Measurements from ENCODE around the gene GRAMD1B. TPM values are rescaled to one million over a fixed set of nuclear protein-coding genes. Genes with fewer than 3 reads are reported as not detected.
A peak's percentile ranks its signal among the peaks of the same experiment; 100 is the strongest.

Gene GRAMD1B
- total RNA-seq, 5 donors from 2014 or later (not counting 1 experiment from before 2014, with no cell fraction given) = 8.6 to 15.6 (median 10.5) TPM

- H3K4me3 Mint-ChIP-seq = no peak overlapping the region
- ChIA-PET POLR2A (interaction anchor here in 1 of 2 donors (0.5 kb wide), 1 partner anchor 81 kb away, joined by 4 read pairs; no protein-coding TSS in a partner anchor), CTCF (no interaction called here)
- no peaks in the 10 kb centered on the region for H3K36me3 ChIP-seq (ENCODE audit: control insufficient read depth in 2 of 2, extremely low read depth in 1 of 2, insufficient read depth in 1 of 2, low read length in 1 of 2)
- no peak overlapping the region for H3K4me3 ChIP-seq (ENCODE audit: control insufficient read depth in 1 of 2, extremely low read depth in 1 of 2, low read length in 1 of 2)
- H3K27ac Mint-ChIP-seq = no peak overlapping the region
- no peaks in the 10 kb centered on the region for H3K27me3 Mint-ChIP-seq
- no peaks in the 10 kb centered on the region for H3K9me3 ChIP-seq
- ATAC-seq (replicated peaks in 1 of 4) = no peak
- no peak for DNase-seq
- H3K4me1 ChIP-seq (ENCODE audit: control insufficient read depth in 1 of 2, extremely low read depth in 1 of 2, insufficient read depth in 2 of 2, low read length in 2 of 2) = peaks cover 0 to 23% of the 10 kb centered on the region in 2 experiments
- peaks cover 12% of the 10 kb centered on the region for H3K36me3 Mint-ChIP-seq
- no peaks in the 10 kb centered on the region for H3K27me3 ChIP-seq (replicated peaks in 1 of 2; ENCODE audit: control insufficient read depth in 2 of 2, extremely low read depth in 1 of 2, insufficient read depth in 2 of 2, low read length in 1 of 2)
- 94% methylated on average over 3 of the region's 9 CpGs for WGBS (ENCODE audit: insufficient coverage)
- peaks cover 15 to 43% (median 28%) of the 10 kb centered on the region in 3 donors for H3K4me1 Mint-ChIP-seq
- H3K9me3 Mint-ChIP-seq = no peaks in the 10 kb centered on the region
- H3K27ac ChIP-seq (ENCODE audit: low read length) = no peak overlapping the region
These were observed 7.3 kb downstream of the GRAMD1B start for GRCh38 chr11:123437236-123437979.

GRCh38 chr11:123438131-123438627, 8.1 kb downstream of the GRAMD1B start:
- H3K9me3 Mint-ChIP-seq = no peaks in the 10 kb centered on the region
- DNase-seq = no peak
- H3K27ac Mint-ChIP-seq = no peak overlapping the region
- ChIA-PET POLR2A (no interaction called here), CTCF (interaction anchor here in 1 of 2 donors (0.8 kb wide), 1 partner anchor 40 kb away, joined by 3 read pairs; no protein-coding TSS in a partner anchor)
- H3K4me1 Mint-ChIP-seq = peaks cover 10 to 39% (median 24%) of the 10 kb centered on the region in 3 donors
- peaks cover 0 to 23% of the 10 kb centered on the region in 2 experiments for H3K4me1 ChIP-seq (ENCODE audit: control insufficient read depth in 1 of 2, extremely low read depth in 1 of 2, insufficient read depth in 2 of 2, low read length in 2 of 2)
- H3K4me3 Mint-ChIP-seq = no peak overlapping the region
- no peak overlapping the region for H3K4me3 ChIP-seq (ENCODE audit: control insufficient read depth in 1 of 2, extremely low read depth in 1 of 2, low read length in 1 of 2)
- ATAC-seq (replicated peaks in 1 of 4) = no peak
- no peak overlapping the region for H3K27ac ChIP-seq (ENCODE audit: low read length)
- no peaks in the 10 kb centered on the region for H3K27me3 Mint-ChIP-seq
- H3K27me3 ChIP-seq (replicated peaks in 1 of 2; ENCODE audit: control insufficient read depth in 2 of 2, extremely low read depth in 1 of 2, insufficient read depth in 2 of 2, low read length in 1 of 2) = no peaks in the 10 kb centered on the region
- WGBS (ENCODE audit: insufficient coverage) = 51% methylated on average over 6 of the region's 7 CpGs
- H3K9me3 ChIP-seq = no peaks in the 10 kb centered on the region
- peaks cover 12% of the 10 kb centered on the region for H3K36me3 Mint-ChIP-seq
- no peaks in the 10 kb centered on the region for H3K36me3 ChIP-seq (ENCODE audit: control insufficient read depth in 2 of 2, extremely low read depth in 1 of 2, insufficient read depth in 1 of 2, low read length in 1 of 2)

GRCh38 chr11:123439616-123440015, 9.5 kb downstream of the GRAMD1B start:
- Mint-ChIP-seq H3K27me3 (no peaks in the 10 kb centered on the region), H3K4me1 (peaks cover 10 to 31% (median 18%) of the 10 kb centered on the region in 3 donors), H3K27ac (peak overlapping the region in 1 of 2 donors; percentile 7), H3K36me3 (peaks cover 12% of the 10 kb centered on the region), H3K9me3 (no peaks in the 10 kb centered on the region), H3K4me3 (no peak overlapping the region)
- Histone ChIP-seq H3K4me1 (ENCODE audit: control insufficient read depth in 1 of 2, extremely low read depth in 1 of 2, insufficient read depth in 2 of 2, low read length in 2 of 2) (peaks cover 0 to 20% of the 10 kb centered on the region in 2 experiments), H3K9me3 (no peaks in the 10 kb centered on the region), H3K36me3 (ENCODE audit: control insufficient read depth in 2 of 2, extremely low read depth in 1 of 2, insufficient read depth in 1 of 2, low read length in 1 of 2) (no peaks in the 10 kb centered on the region), H3K27ac (ENCODE audit: low read length) (no peak overlapping the region), H3K4me3 (ENCODE audit: control insufficient read depth in 1 of 2, extremely low read depth in 1 of 2, low read length in 1 of 2) (no peak overlapping the region), H3K27me3 (replicated peaks in 1 of 2; ENCODE audit: control insufficient read depth in 2 of 2, extremely low read depth in 1 of 2, insufficient read depth in 2 of 2, low read length in 1 of 2) (no peaks in the 10 kb centered on the region)
- WGBS (ENCODE audit: insufficient coverage) = 20% methylated on average over 1 of the region's 4 CpGs
- no peak for DNase-seq
- ChIA-PET POLR2A (no interaction called here), CTCF (interaction anchor here in 1 of 2 donors (1.3 kb wide), 1 partner anchor 18 kb away, joined by 3 read pairs; no protein-coding TSS in a partner anchor)
- no peak for ATAC-seq (replicated peaks in 1 of 4)

GRCh38 chr11:123441161-123441560, 11.1 kb downstream of the GRAMD1B start:
- POLR2A ChIA-PET = no interaction called here
- Mint-ChIP-seq H3K27ac (no peak overlapping the region), H3K36me3 (peaks cover 15% of the 10 kb centered on the region), H3K27me3 (no peaks in the 10 kb centered on the region), H3K4me1 (peaks cover 10 to 29% (median 18%) of the 10 kb centered on the region in 3 donors), H3K9me3 (no peaks in the 10 kb centered on the region), H3K4me3 (no peak overlapping the region)
- CTCF ChIA-PET = no interaction called here
- ATAC-seq (replicated peaks in 1 of 4) (no peak), DNase-seq (no peak)
- no peak overlapping the region for H3K4me3 ChIP-seq (ENCODE audit: control insufficient read depth in 1 of 2, extremely low read depth in 1 of 2, low read length in 1 of 2)
- H3K4me1 ChIP-seq (ENCODE audit: control insufficient read depth in 1 of 2, extremely low read depth in 1 of 2, insufficient read depth in 2 of 2, low read length in 2 of 2) = peaks cover 0 to 20% of the 10 kb centered on the region in 2 experiments
- WGBS (ENCODE audit: insufficient coverage) = 100% methylated on average over 2 of the region's 5 CpGs
- H3K36me3 ChIP-seq (ENCODE audit: control insufficient read depth in 2 of 2, extremely low read depth in 1 of 2, insufficient read depth in 1 of 2, low read length in 1 of 2) = no peaks in the 10 kb centered on the region
- H3K27me3 ChIP-seq (replicated peaks in 1 of 2; ENCODE audit: control insufficient read depth in 2 of 2, extremely low read depth in 1 of 2, insufficient read depth in 2 of 2, low read length in 1 of 2) = no peaks in the 10 kb centered on the region
- H3K27ac ChIP-seq (ENCODE audit: low read length) = no peak overlapping the region
- no peaks in the 10 kb centered on the region for H3K9me3 ChIP-seq

- Histone ChIP-seq H3K27me3 (replicated peaks in 1 of 2; ENCODE audit: control insufficient read depth in 2 of 2, extremely low read depth in 1 of 2, insufficient read depth in 2 of 2, low read length in 1 of 2) (no peaks in the 10 kb centered on the region), H3K36me3 (ENCODE audit: control insufficient read depth in 2 of 2, extremely low read depth in 1 of 2, insufficient read depth in 1 of 2, low read length in 1 of 2) (no peaks in the 10 kb centered on the region), H3K27ac (ENCODE audit: low read length) (no peak overlapping the region), H3K4me1 (ENCODE audit: control insufficient read depth in 1 of 2, extremely low read depth in 1 of 2, insufficient read depth in 2 of 2, low read length in 2 of 2) (peaks cover 0 to 2% of the 10 kb centered on the region in 2 experiments), H3K9me3 (no peaks in the 10 kb centered on the region), H3K4me3 (ENCODE audit: control insufficient read depth in 1 of 2, extremely low read depth in 1 of 2, low read length in 1 of 2) (no peak overlapping the region)
- Mint-ChIP-seq H3K4me1 (peaks cover 0 to 12% (median 10%) of the 10 kb centered on the region in 3 donors), H3K27ac (no peak overlapping the region), H3K27me3 (no peaks in the 10 kb centered on the region), H3K9me3 (no peaks in the 10 kb centered on the region), H3K36me3 (peaks cover 10% of the 10 kb centered on the region), H3K4me3 (no peak overlapping the region)
- ATAC-seq (replicated peaks in 1 of 4) (no peak), DNase-seq (no peak)
- 89% methylated on average over 3 of the region's 5 CpGs for WGBS (ENCODE audit: insufficient coverage)
- ChIA-PET POLR2A (no interaction called here), CTCF (interaction anchor here in 1 of 2 donors (0.5 to 1.3 kb wide), 2 partner anchors 36 to 626 kb away, joined by 3 to 4 read pairs; no protein-coding TSS in a partner anchor)
These were observed 14.0 kb downstream of the GRAMD1B start for GRCh38 chr11:123443851-123444623.

- no peaks in the 10 kb centered on the region for H3K9me3 Mint-ChIP-seq
- peaks cover 4% of the 10 kb centered on the region for H3K36me3 Mint-ChIP-seq
- Histone ChIP-seq H3K36me3 (ENCODE audit: control insufficient read depth in 2 of 2, extremely low read depth in 1 of 2, insufficient read depth in 1 of 2, low read length in 1 of 2) (no peaks in the 10 kb centered on the region), H3K27ac (ENCODE audit: low read length) (no peak overlapping the region), H3K4me1 (ENCODE audit: control insufficient read depth in 1 of 2, extremely low read depth in 1 of 2, insufficient read depth in 2 of 2, low read length in 2 of 2) (peaks cover under 1 to 6% of the 10 kb centered on the region in 2 experiments), H3K27me3 (replicated peaks in 1 of 2; ENCODE audit: control insufficient read depth in 2 of 2, extremely low read depth in 1 of 2, insufficient read depth in 2 of 2, low read length in 1 of 2) (no peaks in the 10 kb centered on the region), H3K9me3 (no peaks in the 10 kb centered on the region), H3K4me3 (ENCODE audit: control insufficient read depth in 1 of 2, extremely low read depth in 1 of 2, low read length in 1 of 2) (no peak overlapping the region)
- ATAC-seq (replicated peaks in 1 of 4) = no peak
- no peak for DNase-seq
- CTCF ChIA-PET = no interaction called here
- H3K27ac Mint-ChIP-seq = no peak overlapping the region
- H3K27me3 Mint-ChIP-seq = no peaks in the 10 kb centered on the region
- peaks cover 1 to 14% (median 11%) of the 10 kb centered on the region in 3 donors for H3K4me1 Mint-ChIP-seq
- 95% methylated on average over 4 of the region's 8 CpGs for WGBS (ENCODE audit: insufficient coverage)
- POLR2A ChIA-PET = no interaction called here
- H3K4me3 Mint-ChIP-seq = no peak overlapping the region
These were observed 18.8 kb downstream of the GRAMD1B start for GRCh38 chr11:123448823-123449222.

Data from T-cell (primary cell).